Testis (tissue), 3 donors: ENCODE measurements around the gene TXNDC16. TPM values are rescaled to one million over a fixed set of nuclear protein-coding genes. Genes with fewer than 3 reads are reported as not detected.

Experiments
- DNase-seq: peaks from one replicate; pipeline ENCODE4 v3.0.0-alpha.2; 2019
- H3K27ac ChIP-seq, 2 donors: fragments of 200-600 bp; sonication (generic); one replicate each; pipeline ENCODE4 v1.5.1; 2019
- H3K27me3 ChIP-seq: fragments of 200-600 bp; sonication (generic); one replicate; pipeline ENCODE4 v1.5.1; 2019
- H3K36me3 ChIP-seq: fragments of 200-600 bp; sonication (generic); one replicate; pipeline ENCODE4 v1.5.1; 2017; ENCODE audit warnings: low read depth; ENCODE audit errors: missing control alignments
- H3K4me1 ChIP-seq: fragments of 200-600 bp; sonication (generic); one replicate; pipeline ENCODE4 v1.5.1; 2019
- H3K4me3 ChIP-seq, 2 donors: fragments of 200-600 bp; sonication (generic); one replicate each; pipeline ENCODE4 v1.5.1; 2017 to 2019
- H3K9me3 ChIP-seq: fragments of 200-600 bp; sonication (generic); one replicate; pipeline ENCODE4 v1.5.1; 2017
- CTCF ChIP-seq, 3 experiments: fragments of 450-650 bp in 2 of 3; fragments of 200-600 bp in 1 of 3; sonication (generic) in 1 of 3; IDR thresholded peaks; one replicate each; pipeline ENCODE4 v1.5.1; 2016 to 2019; ENCODE audit warnings: antibody characterized with exemption in 3 of 3, mild to moderate bottlenecking in 2 of 3, moderate library complexity in 1 of 3
- POLR2A ChIP-seq: fragments of 450-650 bp; IDR thresholded peaks from one replicate; pipeline ENCODE4 v1.6.1; 2017; ENCODE audit warnings: antibody characterized with exemption, mild to moderate bottlenecking, moderate library complexity
- WGBS, 2 donors: methylation state at CpG; one replicate each; pipeline ENCODE4 v1.1.5; 2018; 5-methylcytosine and 5-hydroxymethylcytosine counted together
- intact Hi-C: fragments of 100-400 bp; cut with DNase I; formaldehyde crosslinking; loops from one replicate; pipeline ENCODE4 v1.15.1; 2023; ENCODE audit warnings: low total_unique reads
- polyA plus RNA-seq: library from polyadenylated mRNA; stranded (reverse); fragments of 350-450 nt; fragmentation: Illumina TruSeq; extraction: RNeasy Lipid Tissue Mini Kit (QIAGEN cat#74804); gene quantifications from one replicate; pipeline ENCODE4 v1.2.3, GENCODE V29; 2014; ENCODE audit warnings: low read depth, low replicate concordance; ENCODE audit not compliant: insufficient read depth
- total RNA-seq, 2 donors: library from RNA; depleted of rRNA; stranded (reverse); fragments of >200 nt; gene quantifications; one replicate each; pipeline ENCODE4 v1.2.3, GENCODE V29; 2016

TXNDC16 gene
- total and polyA plus RNA-seq, 3 donors from 2014 or later: 11.9 to 21.5 (median 15.8) TPM

GRCh38 chr14:52447236-52447635, 105.1 kb downstream of the TXNDC16 start:
- Histone ChIP-seq H3K4me3 (no peak overlapping the region), H3K9me3 (no peaks in the 10 kb centered on the region), H3K4me1 (no peaks in the 10 kb centered on the region), H3K27me3 (no peaks in the 10 kb centered on the region), H3K27ac (no peak overlapping the region), H3K36me3 (no peaks in the 10 kb centered on the region)
- DNase-seq: no peak
- 92 to 93% methylated on average over 3 of the region's 3 CpGs for whole genome bisulfite sequencing, 2 donors
- intact Hi-C loops: no loop called here
- no peak for TF ChIP-seq CTCF (IDR thresholded peaks at IDR 0.05)
- TF ChIP-seq POLR2A: no peak

- no peak overlapping the region for H3K27ac ChIP-seq
- intact Hi-C loops: no loop called here
These were observed 106.0 kb downstream of the TXNDC16 start for GRCh38 chr14:52446355-52446754.

GRCh38 chr14:52443506-52443905, 108.8 kb downstream of the TXNDC16 start:
- H3K27me3 ChIP-seq: no peaks in the 10 kb centered on the region
- H3K9me3 ChIP-seq: no peaks in the 10 kb centered on the region
- no peak for DNase-seq
- no peaks in the 10 kb centered on the region for H3K36me3 ChIP-seq
- intact Hi-C loops: no loop called here
- TF ChIP-seq CTCF (IDR thresholded peaks at IDR 0.05): no peak
- no peak overlapping the region for H3K27ac ChIP-seq
- H3K4me3 ChIP-seq: no peak overlapping the region
- H3K4me1 ChIP-seq: no peaks in the 10 kb centered on the region

More at GRCh38 chr14:52446355-52446754, 106.0 kb downstream of the TXNDC16 start:
- TF ChIP-seq POLR2A: no peak
- TF ChIP-seq CTCF (IDR thresholded peaks at IDR 0.05): no peak
- no peak for DNase-seq
- Histone ChIP-seq H3K4me1 (no peaks in the 10 kb centered on the region), H3K27me3 (no peaks in the 10 kb centered on the region), H3K36me3 (no peaks in the 10 kb centered on the region), H3K9me3 (no peaks in the 10 kb centered on the region), H3K4me3 (no peak overlapping the region)

- TF ChIP-seq POLR2A: no peak
- 89 to 94% methylated on average over 1 of the region's 1 CpG for WGBS, 2 donors
- no peaks in the 10 kb centered on the region for H3K27me3 ChIP-seq
- no peak overlapping the region for H3K27ac ChIP-seq
- no peaks in the 10 kb centered on the region for H3K36me3 ChIP-seq
- no peak for DNase-seq
- intact Hi-C loops: no loop called here
- H3K4me3 ChIP-seq: no peak overlapping the region
- no peaks in the 10 kb centered on the region for H3K9me3 ChIP-seq
- no peaks in the 10 kb centered on the region for H3K4me1 ChIP-seq
These were observed 109.7 kb downstream of the TXNDC16 start for GRCh38 chr14:52442602-52443001.

GRCh38 chr14:52442166-52442565, 110.1 kb downstream of the TXNDC16 start:
- WGBS, 2 donors: 88 to 91% methylated on average over 4 of the region's 4 CpGs
- Histone ChIP-seq H3K27ac (no peak overlapping the region), H3K27me3 (no peaks in the 10 kb centered on the region), H3K36me3 (no peaks in the 10 kb centered on the region), H3K4me3 (no peak overlapping the region), H3K9me3 (no peaks in the 10 kb centered on the region), H3K4me1 (no peaks in the 10 kb centered on the region)
- no peak for TF ChIP-seq POLR2A
- TF ChIP-seq CTCF (IDR thresholded peaks at IDR 0.05): no peak
- intact Hi-C loops: no loop called here
- DNase-seq: no peak
